ENCODE data around the gene C1orf53. TPM values are rescaled to one million over a fixed set of nuclear protein-coding genes. Genes with fewer than 3 reads are reported as not detected.

The C1orf53 gene
- polyA plus RNA-seq, 1 of the 3 experiments (the other 2 are of a cell fraction), result 24.9 TPM

- 87% methylated on average over 2 of the region's 2 CpGs for WGBS (ENCODE audit: low lambda C conversion rate)
- ChIA-PET POLR2A (no interaction called here), CTCF (interaction anchor here (0.6 to 3.0 kb wide), 6 partner anchors 9 to 764 kb away, joined by 3 to 11 read pairs (median 4); no protein-coding TSS in a partner anchor)
- no peaks in the 10 kb centered on the region for H3K9me3 ChIP-seq
- peaks cover 28% of the 10 kb centered on the region for H3K79me2 ChIP-seq (ENCODE audit: insufficient read depth)
- H3K4me2 ChIP-seq, result no peak overlapping the region
- no peak for TF ChIP-seq GABPA (IDR thresholded peaks at IDR 0.05; ENCODE audit: low read depth)
- no peak for TF ChIP-seq JUND (IDR thresholded peaks at IDR 0.05)
- H3K27ac ChIP-seq (ENCODE audit: low read depth in 2 of 2, low read length in 1 of 2), result no peak overlapping the region
- H4K20me1 ChIP-seq (ENCODE audit: insufficient read depth), result no peaks in the 10 kb centered on the region
- no peaks in the 10 kb centered on the region for H3K27me3 ChIP-seq (ENCODE audit: insufficient read depth)
- peak; percentile 8 for DNase-seq
- H2AFZ ChIP-seq (ENCODE audit: low read depth), result no peak overlapping the region
- H3K36me3 ChIP-seq (replicated peaks in 1 of 2; ENCODE audit: control insufficient read depth in 1 of 2, insufficient read depth in 2 of 2, low read length in 1 of 2), result peaks cover 17 to 53% of the 10 kb centered on the region in 2 experiments
- H3K4me3 ChIP-seq (ENCODE audit: low read depth in 2 of 2, low read length in 1 of 2), result no peak overlapping the region
- H3K9me2 ChIP-seq, result no peaks in the 10 kb centered on the region
- peaks cover 0 to 10% of the 10 kb centered on the region in 2 experiments; a peak in 2 of 4 replicates for H3K4me1 ChIP-seq (ENCODE audit: control insufficient read depth in 1 of 2, insufficient read depth in 2 of 2, low read depth in 1 of 2, low read length in 1 of 2)
- H3F3A ChIP-seq (replicated peaks; ENCODE audit: insufficient read depth), result no peaks in the 10 kb centered on the region
- no peak overlapping the region for H3K9ac ChIP-seq
These were observed 19.6 kb downstream of the C1orf53 start for GRCh38 chr1:197922070-197922390.

GRCh38 chr1:197923038-197923437 lies 20.6 kb downstream of the C1orf53 start:
- Histone ChIP-seq H3K27ac (ENCODE audit: low read depth in 2 of 2, low read length in 1 of 2) (no peak overlapping the region), H3K9me2 (no peaks in the 10 kb centered on the region), H3K9me3 (no peaks in the 10 kb centered on the region), H3K36me3 (replicated peaks in 1 of 2; ENCODE audit: control insufficient read depth in 1 of 2, insufficient read depth in 2 of 2, low read length in 1 of 2) (peaks cover 22 to 63% of the 10 kb centered on the region in 2 experiments), H3K27me3 (ENCODE audit: insufficient read depth) (no peaks in the 10 kb centered on the region), H3K4me3 (ENCODE audit: low read depth in 2 of 2, low read length in 1 of 2) (no peak overlapping the region), H4K20me1 (ENCODE audit: insufficient read depth) (no peaks in the 10 kb centered on the region), H3F3A (replicated peaks; ENCODE audit: insufficient read depth) (no peaks in the 10 kb centered on the region), H3K79me2 (ENCODE audit: insufficient read depth) (peaks cover 20% of the 10 kb centered on the region), H3K4me2 (no peak overlapping the region), H3K9ac (no peak overlapping the region), H3K4me1 (ENCODE audit: control insufficient read depth in 1 of 2, insufficient read depth in 2 of 2, low read depth in 1 of 2, low read length in 1 of 2) (peaks cover 0 to 8% of the 10 kb centered on the region in 2 experiments; a peak in 2 of 4 replicates), H2AFZ (ENCODE audit: low read depth) (no peak overlapping the region)
- POLR2A ChIA-PET, result no interaction called here
- WGBS (ENCODE audit: low lambda C conversion rate), result 85% methylated on average over 9 of the region's 12 CpGs
- DNase-seq, result peak; percentile 11
- CTCF ChIA-PET, result interaction anchor here (1.0 to 3.0 kb wide), 8 partner anchors 8 to 308 kb away, joined by 3 to 26 read pairs (median 4); no protein-coding TSS in a partner anchor
- no peak for TF ChIP-seq TEAD4 (IDR thresholded peaks at IDR 0.05; ENCODE audit: borderline replicate concordance, insufficient read depth)
- TF ChIP-seq FOXM1 (IDR thresholded peaks at IDR 0.05; ENCODE audit: low read depth), result no peak
- TF ChIP-seq PBX3 (IDR thresholded peaks at IDR 0.05), result no peak
- no peak for TF ChIP-seq NFIC (IDR thresholded peaks at IDR 0.05; ENCODE audit: borderline replicate concordance)
- TF ChIP-seq FOSL2 (IDR thresholded peaks at IDR 0.05; ENCODE audit: borderline replicate concordance, low read depth), result no peak
- no peak for TF ChIP-seq RCOR1 (IDR thresholded peaks at IDR 0.05; ENCODE audit: low read length)
- no peak for TF ChIP-seq REST (IDR thresholded peaks at IDR 0.05; ENCODE audit: low read depth, low read length)
- TF ChIP-seq GABPA (IDR thresholded peaks at IDR 0.05; ENCODE audit: low read depth), result no peak
- no peak for TF ChIP-seq USF1 (IDR thresholded peaks at IDR 0.05; ENCODE audit: borderline replicate concordance, low read depth)
- TF ChIP-seq MXI1 (IDR thresholded peaks at IDR 0.05; ENCODE audit: low read depth, low read length), result no peak
- no peak for TF ChIP-seq MEF2A (IDR thresholded peaks at IDR 0.05; ENCODE audit: borderline replicate concordance, low read depth)
- no peak for TF ChIP-seq TCF12 (IDR thresholded peaks at IDR 0.05)
- TF ChIP-seq EZH2phosphoT487 (IDR thresholded peaks at IDR 0.05; ENCODE audit: borderline replicate concordance, low read depth), result no peak
- no peak for TF ChIP-seq IRF3 (IDR thresholded peaks at IDR 0.05; ENCODE audit: low read depth, low read length)
- no peak for TF ChIP-seq TAF1 (IDR thresholded peaks at IDR 0.05; ENCODE audit: borderline replicate concordance, low read depth, low read length)
